CD4-positive, alpha-beta T cell (primary cell): ENCODE data around the gene SLC6A3. TPM values are rescaled to one million over a fixed set of nuclear protein-coding genes. Genes with fewer than 3 reads are reported as not detected.

ENCODE experiments used
- ATAC-seq: fragments of 200-7000 bp; cut with Tn5 transposase; one replicate; pipeline ENCODE4 v1.10.0; 2022; ENCODE audit warnings: mild to moderate bottlenecking; ENCODE audit not compliant: poor library complexity
- CTCF ChIA-PET: fragments of 350-600 bp; sonication (Branson Sonifier 250); formaldehyde crosslinking; loops from one replicate; lab custom pipeline; 2021; ENCODE audit warnings: antibody characterized with exemption, inconsistent platforms; lab: Charles Lee
- POLR2A ChIA-PET: fragments of 350-600 bp; sonication (Branson Sonifier 250); formaldehyde crosslinking; loops from one replicate; lab custom pipeline; 2021; ENCODE audit warnings: antibody characterized with exemption, inconsistent platforms; lab: Charles Lee
- DNase-seq, 14 experiments: peaks; one replicate each; pipeline ENCODE4 v3.0.0-alpha.2; 2013 to 2020; ENCODE audit warnings: mixed read lengths in 2 of 14
- H3K27ac ChIP-seq, 2 donors: one replicate each; pipeline versions ENCODE4 v1.5.1 to v1.7.0; 2013; ENCODE audit warnings: low read length in 2 of 2, low read depth in 1 of 2, mild to moderate bottlenecking in 1 of 2
- H3K27me3 ChIP-seq, 2 experiments: 1 replicate in 1 of 2; 2 replicates in 1 of 2; pipeline versions ENCODE4 v1.6.1 to v1.7.0; 2013; ENCODE audit warnings: low read length in 2 of 2, control low read depth in 1 of 2, mild to moderate bottlenecking in 1 of 2, moderate library complexity in 1 of 2; ENCODE audit not compliant: insufficient read depth in 2 of 2, control insufficient read depth in 1 of 2
- H3K36me3 ChIP-seq: one replicate; pipeline ENCODE4 v1.6.1; 2013; ENCODE audit warnings: low read length, control low read depth; ENCODE audit not compliant: insufficient read depth
- H3K4me1 ChIP-seq: one replicate; pipeline ENCODE4 v1.6.1; 2013; ENCODE audit warnings: low read length, control low read depth; ENCODE audit not compliant: insufficient read depth
- H3K4me3 ChIP-seq: one replicate; pipeline ENCODE4 v1.5.1; 2013; ENCODE audit warnings: mild to moderate bottlenecking, low read length, moderate library complexity
- H3K9me3 ChIP-seq, 2 experiments: 1 replicate in 1 of 2; 2 replicates in 1 of 2; pipeline versions ENCODE4 v1.6.1 to v1.7.0; 2013; ENCODE audit warnings: low read length in 2 of 2, mild to moderate bottlenecking in 2 of 2, control low read depth in 1 of 2, moderate library complexity in 1 of 2; ENCODE audit not compliant: control insufficient read depth in 1 of 2, insufficient read depth in 1 of 2
- H3K27ac Mint-ChIP-seq: one replicate; pipeline ENCODE4 v1.8.0; 2020; ENCODE audit warnings: mixed read lengths
- H3K27me3 Mint-ChIP-seq: one replicate; pipeline ENCODE4 v1.8.0; 2021; ENCODE audit warnings: mixed read lengths
- H3K36me3 Mint-ChIP-seq: one replicate; pipeline ENCODE4 v1.8.0; 2021; ENCODE audit warnings: low read depth, mixed read lengths
- H3K4me1 Mint-ChIP-seq: one replicate; pipeline ENCODE4 v1.8.0; 2021; ENCODE audit warnings: low read depth, mixed read lengths
- H3K4me3 Mint-ChIP-seq: one replicate; pipeline ENCODE4 v1.8.0; 2020; ENCODE audit warnings: mild to moderate bottlenecking, mixed read lengths
- H3K9me3 Mint-ChIP-seq: one replicate; pipeline ENCODE4 v1.8.0; 2020; ENCODE audit warnings: mixed read lengths
- intact Hi-C, 2 experiments: fragments of 100-400 bp; cut with DNase I in 1 of 2; cut with micrococcal nuclease in 1 of 2; formaldehyde crosslinking; loops; one replicate each; pipeline versions ENCODE4 v1.15.1 to v1.9.0; 2023 to 2025; cut with DNase I, micrococcal nuclease
- total RNA-seq, 174 experiments: library from RNA in 2 of 174; stranded (reverse) in 2 of 174; gene quantifications; one replicate each; pipeline ENCODE4 v1.2.3 and lab custom pipeline; 2021 to 2026
- TF ChIP-seq, protein P1 (sequence below): fragments of 200-600 bp; IDR thresholded peaks from one replicate; pipeline ENCODE4 v1.8.0; 2022; ENCODE audit warnings: antibody characterized with exemption, mild to moderate bottlenecking

Gene SLC6A3
- total RNA-seq, 2 experiments from 2014 or later: 0.08 TPM; not detected in 1

DNA sequence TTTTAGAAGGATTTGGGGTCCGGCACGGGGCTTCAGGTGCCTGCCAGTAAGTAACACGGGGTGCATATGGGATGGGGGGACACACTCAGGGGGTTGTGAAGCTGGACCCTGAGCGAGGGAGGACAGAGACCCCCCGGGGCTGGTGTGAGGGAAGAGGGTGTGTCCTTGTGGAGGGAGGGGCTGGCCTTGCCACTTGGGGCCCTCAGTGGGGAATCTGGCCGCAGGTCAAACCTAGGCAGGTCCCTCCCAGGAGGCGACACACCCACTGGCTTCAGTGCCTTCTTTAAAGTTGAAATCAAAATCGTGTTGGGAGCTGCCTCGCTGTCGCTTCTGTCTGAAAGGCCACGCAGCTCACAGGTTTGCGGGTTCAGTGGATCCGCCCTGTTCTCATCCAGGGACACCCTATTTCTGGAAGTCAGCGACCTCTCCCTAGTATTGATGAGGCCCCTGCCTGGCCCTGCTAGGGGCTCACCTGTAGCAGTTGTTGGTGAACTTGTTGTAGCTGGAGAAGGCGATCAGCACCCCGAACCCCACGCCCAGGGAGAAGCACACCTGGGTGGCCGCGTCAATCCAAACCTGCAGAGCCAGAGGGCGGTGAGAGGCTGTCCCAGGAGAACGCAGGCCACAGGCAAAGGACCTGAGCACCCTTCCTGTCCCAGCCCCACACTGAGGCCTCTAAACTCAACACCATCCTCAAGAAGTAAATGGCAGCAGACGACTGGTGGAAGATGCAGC, 29.4 kb downstream of the SLC6A3 start:
- H3K4me3 Mint-ChIP-seq: no peak overlapping the region
- intact Hi-C loops: loop anchor here in 1 of 2 experiments (10.0 kb wide), 1 partner anchor 221 kb away; no protein-coding TSS in a partner anchor
- H3K4me1 Mint-ChIP-seq: no peaks in the 10 kb centered on the region
- peaks cover 3 to 5% of the 10 kb centered on the region in 2 experiments for H3K27me3 ChIP-seq
- DNase-seq (no peak), ATAC-seq (no peak)
- POLR2A ChIA-PET: no interaction called here
- H3K27ac ChIP-seq: no peak overlapping the region
- no peaks in the 10 kb centered on the region for H3K9me3 Mint-ChIP-seq
- H3K36me3 Mint-ChIP-seq: no peaks in the 10 kb centered on the region
- CTCF ChIA-PET: no interaction called here
- TF ChIP-seq, protein P1, sequence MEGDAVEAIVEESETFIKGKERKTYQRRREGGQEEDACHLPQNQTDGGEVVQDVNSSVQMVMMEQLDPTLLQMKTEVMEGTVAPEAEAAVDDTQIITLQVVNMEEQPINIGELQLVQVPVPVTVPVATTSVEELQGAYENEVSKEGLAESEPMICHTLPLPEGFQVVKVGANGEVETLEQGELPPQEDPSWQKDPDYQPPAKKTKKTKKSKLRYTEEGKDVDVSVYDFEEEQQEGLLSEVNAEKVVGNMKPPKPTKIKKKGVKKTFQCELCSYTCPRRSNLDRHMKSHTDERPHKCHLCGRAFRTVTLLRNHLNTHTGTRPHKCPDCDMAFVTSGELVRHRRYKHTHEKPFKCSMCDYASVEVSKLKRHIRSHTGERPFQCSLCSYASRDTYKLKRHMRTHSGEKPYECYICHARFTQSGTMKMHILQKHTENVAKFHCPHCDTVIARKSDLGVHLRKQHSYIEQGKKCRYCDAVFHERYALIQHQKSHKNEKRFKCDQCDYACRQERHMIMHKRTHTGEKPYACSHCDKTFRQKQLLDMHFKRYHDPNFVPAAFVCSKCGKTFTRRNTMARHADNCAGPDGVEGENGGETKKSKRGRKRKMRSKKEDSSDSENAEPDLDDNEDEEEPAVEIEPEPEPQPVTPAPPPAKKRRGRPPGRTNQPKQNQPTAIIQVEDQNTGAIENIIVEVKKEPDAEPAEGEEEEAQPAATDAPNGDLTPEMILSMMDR: no peak
- peaks cover 0 to 11% of the 10 kb centered on the region in 2 experiments for H3K9me3 ChIP-seq
- H3K27me3 Mint-ChIP-seq: peaks cover 8% of the 10 kb centered on the region
- H3K27ac Mint-ChIP-seq: no peak overlapping the region
- H3K4me3 ChIP-seq: no peak overlapping the region
- no peaks in the 10 kb centered on the region for H3K36me3 ChIP-seq
- H3K4me1 ChIP-seq: no peaks in the 10 kb centered on the region

DNA sequence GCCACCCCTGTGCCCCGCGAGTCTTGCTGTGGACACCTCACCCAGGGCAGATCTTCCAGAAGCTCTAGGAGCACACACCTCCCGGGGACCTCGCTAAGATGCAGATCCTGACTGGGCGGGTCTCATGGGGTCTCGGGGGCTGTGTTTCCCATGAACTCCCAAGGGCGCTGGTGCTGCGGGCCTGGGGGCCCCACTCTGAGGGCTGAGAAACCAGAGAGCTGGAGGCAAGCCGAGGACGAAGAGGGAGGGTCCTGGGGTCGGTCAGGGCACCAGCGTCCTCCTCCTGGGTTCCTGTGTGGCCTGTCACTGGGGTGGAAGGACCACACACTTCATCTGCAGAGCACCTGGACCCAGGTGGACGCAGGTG, 30.2 kb downstream of the SLC6A3 start:
- Histone ChIP-seq H3K36me3 (no peaks in the 10 kb centered on the region), H3K9me3 (peaks cover 0 to 13% of the 10 kb centered on the region in 2 experiments), H3K27ac (no peak overlapping the region), H3K27me3 (peaks cover 3 to 5% of the 10 kb centered on the region in 2 experiments), H3K4me1 (no peaks in the 10 kb centered on the region), H3K4me3 (no peak overlapping the region)
- peaks cover 12% of the 10 kb centered on the region for H3K27me3 Mint-ChIP-seq
- no peaks in the 10 kb centered on the region for H3K36me3 Mint-ChIP-seq
- DNase-seq: no peak
- ChIA-PET CTCF (no interaction called here), POLR2A (no interaction called here)
- ATAC-seq: no peak
- H3K27ac Mint-ChIP-seq: no peak overlapping the region
- intact Hi-C loops: loop anchor here in 1 of 2 experiments (10.0 kb wide), 1 partner anchor 220 kb away; no protein-coding TSS in a partner anchor
- no peak overlapping the region for H3K4me3 Mint-ChIP-seq
- TF ChIP-seq, protein P1: no peak
- no peaks in the 10 kb centered on the region for H3K9me3 Mint-ChIP-seq
- no peaks in the 10 kb centered on the region for H3K4me1 Mint-ChIP-seq

DNA sequence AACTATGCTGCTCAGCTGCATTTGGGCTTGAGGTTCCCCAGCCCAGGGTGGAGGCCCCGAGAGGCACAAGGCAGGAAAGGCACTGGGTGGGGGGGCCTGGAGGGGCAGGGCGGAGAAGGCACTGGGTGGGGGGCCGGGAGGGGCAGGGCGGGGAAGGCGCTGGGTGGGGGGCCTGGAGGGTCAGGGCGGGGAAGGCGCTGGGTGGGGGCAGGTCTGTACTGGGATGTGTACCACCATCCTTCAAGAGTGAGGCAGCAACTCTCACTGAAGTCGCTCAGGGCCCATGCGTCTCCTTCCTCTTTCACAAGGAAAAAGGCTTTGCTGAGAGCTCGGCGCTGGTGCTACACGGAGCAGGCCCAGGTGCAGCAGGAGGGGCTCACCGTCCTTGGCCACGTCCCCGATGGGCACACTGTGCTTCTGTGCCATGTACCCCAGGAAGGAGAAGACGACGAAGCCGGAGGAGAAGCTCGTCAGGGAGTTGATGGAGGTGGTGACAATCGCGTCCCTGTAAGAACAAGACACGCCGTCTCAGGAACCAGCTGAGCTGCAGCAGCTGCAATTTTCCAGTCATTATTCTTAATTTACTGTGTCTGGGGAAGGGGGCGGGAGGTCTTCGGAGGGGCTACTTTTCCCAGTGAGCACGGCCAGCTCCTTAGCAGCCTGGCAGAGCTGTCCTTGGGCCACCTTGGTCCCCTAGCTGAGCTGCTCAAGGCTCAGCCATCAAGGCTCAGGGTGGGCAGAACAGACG, 30.8 kb downstream of the SLC6A3 start:
- no peaks in the 10 kb centered on the region for H3K4me1 Mint-ChIP-seq
- H3K9me3 Mint-ChIP-seq: no peaks in the 10 kb centered on the region
- Histone ChIP-seq H3K4me1 (no peaks in the 10 kb centered on the region), H3K9me3 (peaks cover 0 to 18% of the 10 kb centered on the region in 2 experiments), H3K27ac (no peak overlapping the region), H3K36me3 (no peaks in the 10 kb centered on the region), H3K4me3 (no peak overlapping the region), H3K27me3 (peaks cover 3 to 5% of the 10 kb centered on the region in 2 experiments)
- intact Hi-C loops: loop anchor here in 1 of 2 experiments (10.0 kb wide), 1 partner anchor 220 kb away; no protein-coding TSS in a partner anchor
- peaks cover 14% of the 10 kb centered on the region for H3K27me3 Mint-ChIP-seq
- ATAC-seq (no peak), DNase-seq (no peak)
- H3K4me3 Mint-ChIP-seq: no peak overlapping the region
- CTCF ChIA-PET: no interaction called here
- POLR2A ChIA-PET: no interaction called here
- H3K36me3 Mint-ChIP-seq: no peaks in the 10 kb centered on the region
- H3K27ac Mint-ChIP-seq: no peak overlapping the region
- TF ChIP-seq, protein P1: no peak
